Astrocyte of the spinal cord (primary cell): Measurements from ENCODE around the gene PTAR1.

Experiments
- DNase-seq: peaks from one replicate; pipeline ENCODE4 v3.0.0; 2011; ENCODE audit warnings: low read depth, low spot score
- H3K4me3 ChIP-seq: 2 replicates; pipeline ENCODE4 v1.5.1; 2011; ENCODE audit warnings: low read depth, mild to moderate bottlenecking, low read length, moderate library complexity
- in situ Hi-C: cut with HindIII; loops from 2 replicates; pipeline ENCODE4 v1.10.0; 2017; ENCODE audit warnings: low sequenced_read_pairs
- TF ChIP-seq, protein P1 (sequence below): IDR thresholded peaks from 2 replicates; pipeline ENCODE4 v1.5.1; 2012; ENCODE audit warnings: low read depth, mild to moderate bottlenecking, low read length, inconsistent platforms

Gene PTAR1

DNA sequence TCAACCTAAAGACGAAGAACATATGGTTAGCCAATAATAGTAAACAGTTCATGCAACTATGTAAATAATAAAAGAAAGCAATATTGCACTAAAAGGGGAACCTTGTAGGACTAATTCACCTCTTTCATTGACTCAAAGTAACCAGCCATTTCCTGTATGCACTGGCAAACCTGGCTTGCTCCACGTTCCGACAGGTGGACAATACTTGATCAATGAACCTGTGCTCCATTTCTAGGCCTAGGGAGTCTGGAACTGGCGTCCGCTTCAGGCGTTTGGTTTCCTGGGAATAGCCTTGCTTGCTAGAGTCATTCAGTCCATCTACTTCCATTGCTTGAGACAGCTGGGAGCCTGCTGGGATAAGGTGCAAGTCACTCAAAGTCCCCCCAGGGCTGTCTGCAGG, 41.6 kb downstream of the PTAR1 start:
- DNase-seq, result no peak
- TF ChIP-seq, protein P1, sequence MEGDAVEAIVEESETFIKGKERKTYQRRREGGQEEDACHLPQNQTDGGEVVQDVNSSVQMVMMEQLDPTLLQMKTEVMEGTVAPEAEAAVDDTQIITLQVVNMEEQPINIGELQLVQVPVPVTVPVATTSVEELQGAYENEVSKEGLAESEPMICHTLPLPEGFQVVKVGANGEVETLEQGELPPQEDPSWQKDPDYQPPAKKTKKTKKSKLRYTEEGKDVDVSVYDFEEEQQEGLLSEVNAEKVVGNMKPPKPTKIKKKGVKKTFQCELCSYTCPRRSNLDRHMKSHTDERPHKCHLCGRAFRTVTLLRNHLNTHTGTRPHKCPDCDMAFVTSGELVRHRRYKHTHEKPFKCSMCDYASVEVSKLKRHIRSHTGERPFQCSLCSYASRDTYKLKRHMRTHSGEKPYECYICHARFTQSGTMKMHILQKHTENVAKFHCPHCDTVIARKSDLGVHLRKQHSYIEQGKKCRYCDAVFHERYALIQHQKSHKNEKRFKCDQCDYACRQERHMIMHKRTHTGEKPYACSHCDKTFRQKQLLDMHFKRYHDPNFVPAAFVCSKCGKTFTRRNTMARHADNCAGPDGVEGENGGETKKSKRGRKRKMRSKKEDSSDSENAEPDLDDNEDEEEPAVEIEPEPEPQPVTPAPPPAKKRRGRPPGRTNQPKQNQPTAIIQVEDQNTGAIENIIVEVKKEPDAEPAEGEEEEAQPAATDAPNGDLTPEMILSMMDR, result no peak
- in situ Hi-C loops, result no loop called here
- no peak overlapping the region for H3K4me3 ChIP-seq

DNA sequence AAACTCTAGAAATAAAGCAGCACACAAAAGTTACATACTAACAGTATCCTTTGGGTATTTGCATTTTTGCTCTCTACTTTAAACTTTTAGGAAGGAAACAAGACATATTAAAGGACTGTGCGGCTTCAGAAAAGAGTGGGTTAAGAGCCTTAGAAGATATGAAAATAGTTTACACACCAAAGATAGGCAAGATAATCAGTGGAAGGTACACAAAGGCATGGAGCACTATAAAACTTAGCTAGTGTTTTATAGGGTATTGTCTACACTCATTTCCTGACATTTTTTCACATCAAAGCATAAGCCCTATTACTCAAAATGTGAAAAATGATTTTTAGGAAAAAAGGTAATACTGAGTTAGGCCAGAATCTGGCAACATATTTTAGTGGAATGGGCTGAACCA, 44.0 kb downstream of the PTAR1 start:
- H3K4me3 ChIP-seq, result no peak overlapping the region
- DNase-seq, result no peak
- TF ChIP-seq, protein P1, result no peak
- in situ Hi-C loops, result no loop called here

DNA sequence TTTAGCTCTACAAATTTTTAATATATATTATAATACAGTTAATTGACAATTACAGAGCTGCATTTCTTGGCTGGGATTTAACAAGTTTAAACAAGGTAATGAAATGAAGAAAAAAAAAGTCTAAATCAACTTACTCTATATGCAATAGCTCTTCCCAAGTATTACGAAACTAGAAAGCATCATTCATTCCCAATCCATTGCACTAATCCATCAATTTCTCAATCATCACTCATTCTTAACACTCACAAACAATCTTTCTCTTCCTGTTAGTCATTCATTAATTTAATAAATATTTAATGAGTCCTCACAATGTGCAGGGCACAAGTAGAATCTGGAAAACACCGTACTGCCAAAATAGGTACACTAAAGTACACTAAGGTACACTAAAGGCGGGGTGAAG, 44.7 kb downstream of the PTAR1 start:
- in situ Hi-C loops, result no loop called here
- H3K4me3 ChIP-seq, result no peak overlapping the region
- TF ChIP-seq, protein P1, result no peak
- no peak for DNase-seq

DNA sequence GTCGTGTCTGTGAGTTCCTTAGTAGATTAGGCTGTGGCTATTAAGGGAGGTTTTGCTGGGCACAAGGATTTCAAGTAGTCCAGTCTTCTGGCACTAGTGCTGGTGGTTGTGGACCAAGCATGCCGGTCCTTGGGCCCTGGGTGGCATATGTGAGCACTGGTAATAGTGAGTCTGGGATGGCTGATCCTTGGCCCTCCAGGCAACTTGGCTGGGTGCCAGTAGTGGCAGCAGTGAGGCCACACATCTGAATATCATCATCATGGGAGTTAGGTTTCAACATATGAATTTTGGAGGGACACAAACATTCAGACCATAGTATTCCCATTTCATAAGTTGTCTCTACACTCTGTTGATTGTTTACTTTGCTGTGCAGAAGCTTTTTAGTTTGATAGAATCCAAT, 62.3 kb downstream of the PTAR1 start:
- DNase-seq, result no peak
- in situ Hi-C loops, result no loop called here
- TF ChIP-seq, protein P1, result no peak
- H3K4me3 ChIP-seq, result no peak overlapping the region

DNA sequence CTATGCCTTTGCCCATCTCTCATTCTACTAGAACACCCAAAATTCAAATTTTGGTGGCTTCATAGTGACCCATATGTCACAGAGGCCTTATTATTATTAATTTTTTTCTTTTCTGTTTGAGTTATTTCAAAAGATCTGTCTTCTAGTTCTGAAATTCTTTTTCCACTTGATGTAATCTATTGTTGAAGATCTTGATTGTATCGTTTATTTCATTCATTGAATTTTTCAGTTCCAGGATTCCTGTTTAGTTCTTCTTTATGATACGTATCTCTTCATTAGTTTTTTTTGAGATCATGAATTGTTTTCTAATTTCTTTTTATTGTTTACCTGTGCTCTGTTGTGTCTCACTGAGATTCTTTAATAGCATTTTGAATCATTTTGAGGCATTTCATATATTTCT, 63.0 kb downstream of the PTAR1 start:
- H3K4me3 ChIP-seq, result no peak overlapping the region
- in situ Hi-C loops, result no loop called here
- DNase-seq, result no peak
- TF ChIP-seq, protein P1, result no peak

DNA sequence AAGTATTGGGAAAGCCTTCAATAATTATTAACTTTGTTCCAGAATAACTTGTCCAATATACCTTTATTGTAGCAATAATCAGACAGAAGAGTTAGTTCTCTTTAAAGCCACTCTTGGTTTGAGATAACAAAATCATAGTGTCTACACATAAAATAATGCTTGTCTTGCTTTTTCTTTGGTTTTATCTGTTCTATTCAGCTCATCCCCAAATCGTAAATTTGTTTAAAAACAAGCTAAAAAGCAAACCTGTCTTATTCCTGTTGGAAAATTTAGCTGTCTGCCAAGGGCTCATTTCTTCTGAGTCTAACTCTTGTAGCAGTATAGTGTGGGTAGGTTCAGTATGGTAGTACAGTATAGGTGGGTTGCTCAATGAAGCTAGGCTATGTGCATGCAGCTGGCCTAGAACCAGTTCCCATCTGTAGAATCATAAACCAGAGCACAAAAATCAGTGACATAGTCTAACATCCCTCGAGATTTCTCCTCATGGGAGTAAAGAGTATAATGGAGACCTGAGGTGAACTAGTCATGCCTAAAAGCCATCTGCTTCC, 69.7 kb downstream of the PTAR1 start:
- in situ Hi-C loops, result no loop called here
- DNase-seq, result no peak
- TF ChIP-seq, protein P1, result no peak

DNA sequence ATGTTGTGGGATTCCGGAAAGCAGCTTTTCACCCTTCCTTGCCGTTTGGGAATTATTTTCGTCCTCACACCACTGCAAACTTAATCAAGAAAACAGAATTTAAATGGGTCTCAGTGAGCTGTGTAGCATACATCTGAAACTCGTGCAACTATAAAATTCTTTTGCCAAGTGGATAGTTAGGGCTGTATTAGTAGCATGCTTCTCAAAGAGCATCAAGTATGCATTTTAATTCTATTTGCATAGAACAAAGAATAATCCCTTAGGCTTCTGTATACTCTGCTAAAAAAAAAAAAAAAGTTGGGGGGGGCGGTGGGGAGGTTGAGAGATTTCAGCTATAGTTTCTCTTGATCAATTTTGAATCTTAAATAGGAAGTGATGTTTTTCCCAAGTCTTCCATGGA, 75.9 kb downstream of the PTAR1 start:
- in situ Hi-C loops, result no loop called here
- TF ChIP-seq, protein P1, result no peak

More for the DNA sequence above, 69.7 kb downstream of the PTAR1 start:
- H3K4me3 ChIP-seq, result no peak overlapping the region

More for the DNA sequence above, 75.9 kb downstream of the PTAR1 start:
- no peak overlapping the region for H3K4me3 ChIP-seq
- DNase-seq, result no peak
